ENCODE results near the gene HNF4A. TPM values are rescaled to one million over a fixed set of nuclear protein-coding genes. Genes with fewer than 3 reads are reported as not detected.
"Not testable (repeated sequence)": the region's sequence is repeated elsewhere in the genome, so short reads cannot be mapped to it uniquely, and the experiment has no call there.

The HNF4A gene
- total and polyA plus RNA-seq, 9 donors: under 0.01 to 11.1 (median 0.10) TPM; not detected in 1

GRCh38 chr20:44468044-44468782 lies 112.7 kb downstream of the HNF4A start:
- WGBS (ENCODE audit: insufficient coverage): 83% methylated on average over 5 of the region's 8 CpGs
- no peaks in the 10 kb centered on the region for H3K9me3 ChIP-seq (replicated peaks; ENCODE audit: control insufficient read depth, low read depth, low read length)
- H3K4me1 ChIP-seq (ENCODE audit: control insufficient read depth, insufficient read depth, low read length): no peaks in the 10 kb centered on the region
- no peaks in the 10 kb centered on the region for H3K36me3 ChIP-seq (ENCODE audit: control insufficient read depth, insufficient read depth, low read length)
- peaks cover 5% of the 10 kb centered on the region for H3K27me3 ChIP-seq (ENCODE audit: control insufficient read depth, insufficient read depth, low read length)
- no peak for DNase-seq
- H3K4me3 ChIP-seq (ENCODE audit: low read length): no peak overlapping the region
- no peak overlapping the region for H3K27ac ChIP-seq (ENCODE audit: low read length)

GRCh38 chr20:44470327-44470726 lies 114.8 kb downstream of the HNF4A start:
- Histone ChIP-seq H3K27ac (ENCODE audit: low read length) (no peak overlapping the region), H3K4me3 (ENCODE audit: low read length) (no peak overlapping the region), H3K9me3 (replicated peaks; ENCODE audit: control insufficient read depth, low read depth, low read length) (no peaks in the 10 kb centered on the region), H3K27me3 (ENCODE audit: control insufficient read depth, insufficient read depth, low read length) (peaks cover 5% of the 10 kb centered on the region), H3K36me3 (ENCODE audit: control insufficient read depth, insufficient read depth, low read length) (no peaks in the 10 kb centered on the region), H3K4me1 (ENCODE audit: control insufficient read depth, insufficient read depth, low read length) (peaks cover 4% of the 10 kb centered on the region)
- WGBS (ENCODE audit: insufficient coverage): 82% methylated on average over 3 of the region's 5 CpGs
- no peak for DNase-seq

- whole genome bisulfite sequencing (ENCODE audit: insufficient coverage): 71% methylated on average over 1 of the region's 2 CpGs
- Histone ChIP-seq H3K4me1 (ENCODE audit: control insufficient read depth, insufficient read depth, low read length) (peaks cover 10% of the 10 kb centered on the region), H3K36me3 (ENCODE audit: control insufficient read depth, insufficient read depth, low read length) (no peaks in the 10 kb centered on the region), H3K27ac (ENCODE audit: low read length) (no peak overlapping the region), H3K27me3 (ENCODE audit: control insufficient read depth, insufficient read depth, low read length) (peaks cover 5% of the 10 kb centered on the region), H3K4me3 (ENCODE audit: low read length) (no peak overlapping the region), H3K9me3 (replicated peaks; ENCODE audit: control insufficient read depth, low read depth, low read length) (no peaks in the 10 kb centered on the region)
- DNase-seq: no peak
These were observed 116.0 kb downstream of the HNF4A start for GRCh38 chr20:44471481-44471882.

DNA sequence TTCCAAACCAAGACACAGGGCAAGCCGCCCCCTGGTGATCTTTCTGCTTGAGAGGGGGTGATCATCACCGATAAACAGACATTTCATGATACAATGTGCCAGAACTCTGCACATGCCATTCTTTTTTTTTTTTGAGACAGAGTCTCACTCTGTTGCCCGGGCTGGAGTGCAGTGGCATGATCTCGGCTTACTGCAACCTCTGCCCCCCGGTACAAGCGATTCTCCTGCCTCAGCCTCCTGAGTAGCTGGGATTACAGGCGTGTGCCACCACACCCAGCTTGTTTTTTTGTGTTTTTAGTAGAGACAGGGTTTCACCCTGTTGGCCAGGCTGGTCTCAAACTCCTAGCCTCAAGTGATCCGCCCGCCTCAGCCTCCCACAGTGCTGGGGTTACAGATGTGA lies 116.8 kb downstream of the HNF4A start:
- not testable (repeated sequence) for H3K27ac ChIP-seq (ENCODE audit: low read length); DNase-seq; H3K4me3 ChIP-seq (ENCODE audit: low read length); H3K27me3 ChIP-seq (ENCODE audit: control insufficient read depth, insufficient read depth, low read length); H3K9me3 ChIP-seq (replicated peaks; ENCODE audit: control insufficient read depth, low read depth, low read length); H3K36me3 ChIP-seq (ENCODE audit: control insufficient read depth, insufficient read depth, low read length)
- 72% methylated on average over 6 of the region's 9 CpGs for WGBS (ENCODE audit: insufficient coverage)
- peaks cover 10% of the 10 kb centered on the region for H3K4me1 ChIP-seq (ENCODE audit: control insufficient read depth, insufficient read depth, low read length)

- peak overlapping the region; percentile 84 for H3K4me3 ChIP-seq (ENCODE audit: low read length)
- 0% methylated on average over 2 of the region's 2 CpGs for WGBS (ENCODE audit: insufficient coverage)
- H3K4me1 ChIP-seq (ENCODE audit: control insufficient read depth, insufficient read depth, low read length): peaks cover 10% of the 10 kb centered on the region
- peaks cover 6% of the 10 kb centered on the region for H3K36me3 ChIP-seq (ENCODE audit: control insufficient read depth, insufficient read depth, low read length)
- H3K9me3 ChIP-seq (replicated peaks; ENCODE audit: control insufficient read depth, low read depth, low read length): no peaks in the 10 kb centered on the region
- peak; percentile 12 for DNase-seq
- no peak overlapping the region for H3K27ac ChIP-seq (ENCODE audit: low read length)
- H3K27me3 ChIP-seq (ENCODE audit: control insufficient read depth, insufficient read depth, low read length): no peaks in the 10 kb centered on the region
These were observed 119.8 kb downstream of the HNF4A start for GRCh38 chr20:44475372-44475693.

DNA sequence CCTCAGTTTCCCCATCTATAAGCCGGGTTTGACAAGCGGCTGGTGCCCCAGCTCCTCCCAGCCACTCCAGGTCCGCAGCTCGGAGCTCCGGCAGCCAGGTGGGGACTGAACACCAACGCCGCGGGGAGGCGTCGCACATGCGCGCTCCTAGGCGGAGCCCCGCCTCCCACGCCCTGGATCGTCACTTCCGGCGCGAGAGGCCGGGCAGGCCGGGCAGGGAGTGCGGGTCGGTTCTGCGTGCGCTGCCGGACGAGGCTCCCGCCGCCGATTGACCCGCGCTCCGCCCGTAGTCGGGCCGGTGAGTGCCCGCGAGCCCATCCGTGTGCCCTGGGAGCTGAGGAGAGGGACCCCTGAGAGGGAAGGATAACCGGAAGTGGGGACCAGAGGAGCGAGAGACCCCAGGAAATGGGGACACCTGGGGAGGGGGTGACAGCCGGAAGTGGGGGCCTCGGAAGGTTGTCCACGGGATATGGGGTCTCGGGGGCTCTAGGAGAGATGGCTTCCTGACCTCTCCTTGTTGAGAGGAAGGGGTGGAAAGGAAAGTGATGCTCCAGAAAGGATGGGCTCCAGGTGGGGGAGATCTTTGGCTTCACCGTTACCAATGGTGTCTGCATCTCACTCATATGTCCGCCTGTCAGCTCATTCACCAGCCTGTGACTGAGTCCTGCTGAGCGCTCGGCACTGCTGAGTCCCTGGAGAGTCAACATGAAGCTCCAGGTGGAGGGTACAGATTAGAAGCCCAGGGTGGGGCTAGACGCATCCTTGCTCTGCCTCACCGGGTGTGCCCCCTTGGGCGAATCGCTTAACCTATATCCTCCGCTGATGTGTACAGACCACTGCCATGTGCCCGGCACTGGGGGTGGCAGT lies 120.4 kb downstream of the HNF4A start, which contains the start of gene TTPAL:
TSS of gene TTPAL (plus strand) at position 181 of the 867 bp plus-strand sequence. CDS start 4,126 bp downstream, outside the sequence.
- Histone ChIP-seq H3K27ac (ENCODE audit: low read length) (peak within 1 kb of the TSS; percentile 73), H3K36me3 (ENCODE audit: control insufficient read depth, insufficient read depth, low read length) (peaks cover 12% of the 10 kb centered on the region), H3K9me3 (replicated peaks; ENCODE audit: control insufficient read depth, low read depth, low read length) (no peaks in the 10 kb centered on the region), H3K4me3 (ENCODE audit: low read length) (peak within 1 kb of the TSS; percentile 84), H3K4me1 (ENCODE audit: control insufficient read depth, insufficient read depth, low read length) (peaks cover 10% of the 10 kb centered on the region), H3K27me3 (ENCODE audit: control insufficient read depth, insufficient read depth, low read length) (no peaks in the 10 kb centered on the region)
- peak; percentile 92 for DNase-seq
- WGBS (ENCODE audit: insufficient coverage): 3% methylated on average over 49 of the region's 55 CpGs

DNA sequence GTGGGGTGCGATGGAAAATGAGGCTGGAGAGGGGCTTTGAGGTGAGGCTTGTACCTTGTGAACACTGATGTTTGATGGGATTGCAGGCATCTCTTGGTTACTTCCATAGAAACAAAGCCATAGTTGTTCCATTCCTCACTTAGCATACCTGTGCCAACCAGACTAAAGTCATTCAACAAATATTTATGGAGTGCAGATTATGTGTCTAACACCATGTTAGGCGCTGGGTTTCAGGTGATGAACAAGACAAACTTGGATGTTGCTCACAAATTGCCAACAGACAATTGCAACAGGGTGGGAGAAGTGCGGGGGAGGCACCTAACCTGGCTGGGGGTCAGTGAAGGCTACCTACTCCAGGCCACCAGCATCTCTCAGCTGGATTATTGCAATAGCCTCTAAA lies 121.7 kb downstream of the HNF4A start:
- Histone ChIP-seq H3K4me1 (ENCODE audit: control insufficient read depth, insufficient read depth, low read length) (peaks cover 10% of the 10 kb centered on the region), H3K27me3 (ENCODE audit: control insufficient read depth, insufficient read depth, low read length) (no peaks in the 10 kb centered on the region), H3K27ac (ENCODE audit: low read length) (no peak overlapping the region), H3K36me3 (ENCODE audit: control insufficient read depth, insufficient read depth, low read length) (peaks cover 20% of the 10 kb centered on the region), H3K4me3 (ENCODE audit: low read length) (no peak overlapping the region), H3K9me3 (replicated peaks; ENCODE audit: control insufficient read depth, low read depth, low read length) (no peaks in the 10 kb centered on the region)
- DNase-seq: no peak
- WGBS (ENCODE audit: insufficient coverage): 100% methylated on average over 1 of the region's 3 CpGs

DNA sequence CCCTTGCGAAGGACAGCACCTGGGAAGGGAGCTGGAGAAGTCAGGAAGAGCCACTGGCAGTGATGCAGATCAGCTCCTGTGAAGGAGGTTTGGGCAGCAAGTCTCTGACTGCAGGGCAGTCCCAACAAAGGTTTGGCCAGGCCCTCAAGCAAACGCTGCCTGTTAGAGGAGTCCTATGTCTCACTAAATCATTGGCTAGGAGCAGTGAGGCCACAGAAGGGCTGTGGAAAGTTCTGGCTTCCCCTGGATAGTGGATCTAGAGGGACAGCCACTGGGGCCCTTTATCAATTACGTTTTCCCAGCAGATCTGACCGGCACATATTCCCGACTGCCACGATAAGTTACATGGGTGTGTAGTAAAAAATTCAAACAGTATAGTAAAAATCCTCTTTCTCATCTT lies 122.7 kb downstream of the HNF4A start:
- peaks cover 10% of the 10 kb centered on the region for H3K4me1 ChIP-seq (ENCODE audit: control insufficient read depth, insufficient read depth, low read length)
- H3K27ac ChIP-seq (ENCODE audit: low read length): no peak overlapping the region
- no peak for DNase-seq
- no peaks in the 10 kb centered on the region for H3K27me3 ChIP-seq (ENCODE audit: control insufficient read depth, insufficient read depth, low read length)
- H3K4me3 ChIP-seq (ENCODE audit: low read length): no peak overlapping the region
- H3K9me3 ChIP-seq (replicated peaks; ENCODE audit: control insufficient read depth, low read depth, low read length): no peaks in the 10 kb centered on the region
- 59% methylated on average over 2 of the region's 6 CpGs for WGBS (ENCODE audit: insufficient coverage)
- peaks cover 23% of the 10 kb centered on the region for H3K36me3 ChIP-seq (ENCODE audit: control insufficient read depth, insufficient read depth, low read length)

GRCh38 chr20:44479643-44480042 lies 124.1 kb downstream of the HNF4A start:
- Histone ChIP-seq H3K4me3 (ENCODE audit: low read length) (no peak overlapping the region), H3K36me3 (ENCODE audit: control insufficient read depth, insufficient read depth, low read length) (peaks cover 36% of the 10 kb centered on the region), H3K4me1 (ENCODE audit: control insufficient read depth, insufficient read depth, low read length) (peaks cover 10% of the 10 kb centered on the region), H3K27me3 (ENCODE audit: control insufficient read depth, insufficient read depth, low read length) (no peaks in the 10 kb centered on the region), H3K9me3 (replicated peaks; ENCODE audit: control insufficient read depth, low read depth, low read length) (no peaks in the 10 kb centered on the region), H3K27ac (ENCODE audit: low read length) (no peak overlapping the region)
- 78% methylated on average over 1 of the region's 5 CpGs for WGBS (ENCODE audit: insufficient coverage)
- DNase-seq: no peak

- DNase-seq: no peak
- Histone ChIP-seq H3K9me3 (replicated peaks; ENCODE audit: control insufficient read depth, low read depth, low read length) (no peaks in the 10 kb centered on the region), H3K27me3 (ENCODE audit: control insufficient read depth, insufficient read depth, low read length) (no peaks in the 10 kb centered on the region), H3K27ac (ENCODE audit: low read length) (no peak overlapping the region), H3K4me3 (ENCODE audit: low read length) (no peak overlapping the region), H3K36me3 (ENCODE audit: control insufficient read depth, insufficient read depth, low read length) (peaks cover 39% of the 10 kb centered on the region), H3K4me1 (ENCODE audit: control insufficient read depth, insufficient read depth, low read length) (peaks cover 9% of the 10 kb centered on the region)
- 93% methylated on average over 14 of the region's 18 CpGs for WGBS (ENCODE audit: insufficient coverage)
These were observed 124.6 kb downstream of the HNF4A start for GRCh38 chr20:44480097-44480496.
